Measurements from ENCODE around the gene GPR152. TPM values are rescaled to one million over a fixed set of nuclear protein-coding genes. Genes with fewer than 3 reads are reported as not detected.

GPR152 gene, protein sequence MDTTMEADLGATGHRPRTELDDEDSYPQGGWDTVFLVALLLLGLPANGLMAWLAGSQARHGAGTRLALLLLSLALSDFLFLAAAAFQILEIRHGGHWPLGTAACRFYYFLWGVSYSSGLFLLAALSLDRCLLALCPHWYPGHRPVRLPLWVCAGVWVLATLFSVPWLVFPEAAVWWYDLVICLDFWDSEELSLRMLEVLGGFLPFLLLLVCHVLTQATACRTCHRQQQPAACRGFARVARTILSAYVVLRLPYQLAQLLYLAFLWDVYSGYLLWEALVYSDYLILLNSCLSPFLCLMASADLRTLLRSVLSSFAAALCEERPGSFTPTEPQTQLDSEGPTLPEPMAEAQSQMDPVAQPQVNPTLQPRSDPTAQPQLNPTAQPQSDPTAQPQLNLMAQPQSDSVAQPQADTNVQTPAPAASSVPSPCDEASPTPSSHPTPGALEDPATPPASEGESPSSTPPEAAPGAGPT
- total RNA-seq = not detected
- not detected for polyA plus RNA-seq
- long read RNA-seq, donor 1 = 0 reads
- long read RNA-seq, donor 2 = 0 reads

DNA sequence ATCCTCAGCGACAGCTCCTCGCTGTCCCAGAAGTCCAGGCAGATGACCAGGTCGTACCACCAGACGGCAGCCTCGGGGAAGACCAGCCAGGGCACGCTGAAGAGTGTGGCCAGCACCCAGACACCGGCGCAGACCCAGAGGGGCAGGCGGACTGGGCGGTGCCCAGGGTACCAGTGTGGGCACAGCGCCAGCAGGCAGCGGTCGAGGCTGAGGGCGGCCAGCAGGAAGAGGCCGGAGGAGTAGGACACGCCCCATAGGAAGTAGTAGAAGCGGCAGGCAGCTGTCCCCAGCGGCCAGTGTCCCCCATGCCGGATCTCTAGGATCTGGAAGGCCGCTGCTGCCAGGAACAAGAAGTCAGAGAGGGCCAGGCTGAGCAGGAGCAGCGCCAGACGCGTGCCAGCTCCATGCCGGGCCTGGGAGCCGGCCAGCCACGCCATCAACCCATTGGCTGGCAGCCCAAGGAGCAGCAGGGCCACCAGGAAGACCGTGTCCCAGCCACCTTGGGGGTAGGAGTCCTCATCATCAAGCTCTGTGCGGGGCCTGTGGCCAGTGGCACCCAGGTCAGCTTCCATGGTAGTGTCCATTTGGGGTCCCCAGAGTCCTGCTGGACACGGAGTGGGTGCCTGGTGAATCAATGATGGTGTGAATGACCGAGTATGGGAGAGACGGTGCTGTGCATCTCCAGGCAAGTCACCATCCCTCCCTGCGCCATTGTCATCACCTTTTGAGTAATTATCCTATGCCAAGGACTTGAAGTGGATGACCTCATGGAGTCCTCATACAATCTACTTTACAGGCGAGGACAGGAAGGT lies at the start of gene GPR152:
Gene GPR152 (minus strand): TSS at position 589 of the 812 bp plus-strand sequence. CDS start 5 bp downstream, at position 584.
- ATAC-seq (ENCODE audit: low FRiP score) (peak; percentile 33), DNase-seq (peak in 1 of 2 donors; percentile 83)
- H3K27me3 ChIP-seq (ENCODE audit: control insufficient read depth in 1 of 2, insufficient read depth in 2 of 2, low read length in 1 of 2) = no peaks in the 10 kb centered on the region
- no peak within 1 kb of the TSS for H3K27ac ChIP-seq (ENCODE audit: low read depth in 1 of 2, low read length in 2 of 2)
- no peaks in the 10 kb centered on the region for H3K4me1 ChIP-seq (ENCODE audit: control insufficient read depth in 1 of 2, insufficient read depth in 2 of 2, low read length in 2 of 2)
- H3K4me3 ChIP-seq (ENCODE audit: low read length in 2 of 2) = no peak within 1 kb of the TSS
- H3K9me3 ChIP-seq (ENCODE audit: control insufficient read depth, low read length) = no peaks in the 10 kb centered on the region
- 83 to 84% methylated on average over 33 of the region's 33 CpGs for WGBS, 2 donors
- H3K36me3 ChIP-seq (ENCODE audit: control insufficient read depth in 1 of 2, insufficient read depth in 2 of 2, low read length in 1 of 2) = no peaks in the 10 kb centered on the region
- intact Hi-C loops (cut with DNase I) = no loop called here

DNA sequence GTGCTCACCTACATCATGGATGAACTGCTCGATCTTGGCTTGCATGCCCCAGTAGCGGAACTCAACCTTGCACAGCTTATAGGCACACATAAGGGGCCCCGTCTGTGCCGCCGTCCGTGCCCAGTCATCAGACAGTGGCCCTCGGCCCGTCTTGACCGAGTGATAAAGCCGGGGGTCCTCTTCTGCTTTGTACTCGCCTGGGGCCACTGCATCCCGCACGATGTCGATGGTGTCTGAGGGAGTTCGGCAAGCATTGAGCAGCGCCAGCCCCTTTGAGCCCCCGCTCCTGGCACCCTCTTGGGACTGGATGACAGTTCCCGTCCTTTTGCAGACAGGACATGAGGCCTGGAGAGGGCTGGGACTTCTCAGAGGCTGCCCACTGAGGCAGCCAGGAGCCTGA lies 49.3 kb upstream of the GPR152 start:
- DNase-seq (peak in 1 of 2 donors; percentile 40), ATAC-seq (ENCODE audit: low FRiP score) (no peak)
- intact Hi-C loops (cut with DNase I) = loop anchor here in 1 of 2 donors (10.0 kb wide), 1 partner anchor 107 kb away; the partner anchor contains the start of gene RAD9A
- Histone ChIP-seq H3K27me3 (ENCODE audit: control insufficient read depth in 1 of 2, insufficient read depth in 2 of 2, low read length in 1 of 2) (no peaks in the 10 kb centered on the region), H3K36me3 (ENCODE audit: control insufficient read depth in 1 of 2, insufficient read depth in 2 of 2, low read length in 1 of 2) (peaks cover 0 to 2% of the 10 kb centered on the region in 2 donors), H3K27ac (ENCODE audit: low read depth in 1 of 2, low read length in 2 of 2) (no peak overlapping the region), H3K4me1 (ENCODE audit: control insufficient read depth in 1 of 2, insufficient read depth in 2 of 2, low read length in 2 of 2) (no peaks in the 10 kb centered on the region), H3K4me3 (ENCODE audit: low read length in 2 of 2) (no peak overlapping the region), H3K9me3 (ENCODE audit: control insufficient read depth, low read length) (no peaks in the 10 kb centered on the region)
- 97 to 98% methylated on average over 18 of the region's 18 CpGs for WGBS, 2 donors

DNA sequence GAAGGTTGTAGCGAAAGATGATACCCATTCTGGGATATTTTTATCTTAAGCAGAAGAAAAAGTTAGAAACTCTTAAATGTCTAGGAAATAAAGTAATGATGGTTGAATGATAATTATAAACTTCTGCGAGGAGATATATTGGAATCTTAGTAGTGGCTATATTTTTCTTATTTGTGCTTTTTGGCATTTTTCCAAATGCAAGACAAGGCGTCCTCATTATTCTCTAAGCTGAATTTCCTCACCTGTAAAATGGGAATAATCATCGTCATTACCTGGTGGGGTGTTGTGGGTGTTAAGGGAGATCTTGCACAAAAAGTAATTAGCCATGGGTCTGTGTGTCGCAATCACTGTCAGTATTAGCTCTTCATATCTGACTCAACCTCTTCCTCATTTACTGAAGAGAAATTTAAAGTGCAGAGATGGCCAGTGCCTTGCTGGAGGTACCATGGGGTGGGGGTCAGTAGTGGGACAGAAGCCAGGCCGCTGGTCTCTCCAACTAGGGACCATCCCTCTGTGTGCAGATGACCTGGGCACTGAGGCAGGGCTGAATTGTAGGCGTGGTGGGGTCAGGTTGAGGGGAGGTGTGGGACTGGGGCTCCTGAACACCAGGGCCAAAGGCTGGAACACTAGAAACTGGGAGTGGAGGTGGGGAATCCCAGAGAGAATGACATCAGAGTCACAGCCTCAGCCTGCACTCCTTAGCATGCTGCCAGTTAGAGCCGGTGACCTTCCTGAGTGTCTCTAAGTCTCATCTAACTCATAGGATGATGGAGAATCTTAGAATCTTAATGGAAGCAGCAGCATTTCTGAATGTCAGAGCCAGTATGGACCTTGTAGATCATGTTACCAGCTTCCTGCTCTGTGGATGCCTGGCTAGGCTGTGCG lies 48.5 kb upstream of the GPR152 start:
- no peak for ATAC-seq (ENCODE audit: low FRiP score)
- Histone ChIP-seq H3K27me3 (ENCODE audit: control insufficient read depth in 1 of 2, insufficient read depth in 2 of 2, low read length in 1 of 2) (no peaks in the 10 kb centered on the region), H3K36me3 (ENCODE audit: control insufficient read depth in 1 of 2, insufficient read depth in 2 of 2, low read length in 1 of 2) (peaks cover 0 to 2% of the 10 kb centered on the region in 2 donors), H3K4me1 (ENCODE audit: control insufficient read depth in 1 of 2, insufficient read depth in 2 of 2, low read length in 2 of 2) (no peaks in the 10 kb centered on the region), H3K27ac (ENCODE audit: low read depth in 1 of 2, low read length in 2 of 2) (no peak overlapping the region), H3K9me3 (ENCODE audit: control insufficient read depth, low read length) (no peaks in the 10 kb centered on the region), H3K4me3 (ENCODE audit: low read length in 2 of 2) (no peak overlapping the region)
- 92 to 94% methylated on average over 9 of the region's 9 CpGs for WGBS, 2 donors
- intact Hi-C loops (cut with DNase I) = loop anchor here in 1 of 2 donors (10.0 kb wide), 1 partner anchor 106 kb away; the partner anchor contains the start of gene RAD9A
- peak in 1 of 2 donors; percentile 39 for DNase-seq

DNA sequence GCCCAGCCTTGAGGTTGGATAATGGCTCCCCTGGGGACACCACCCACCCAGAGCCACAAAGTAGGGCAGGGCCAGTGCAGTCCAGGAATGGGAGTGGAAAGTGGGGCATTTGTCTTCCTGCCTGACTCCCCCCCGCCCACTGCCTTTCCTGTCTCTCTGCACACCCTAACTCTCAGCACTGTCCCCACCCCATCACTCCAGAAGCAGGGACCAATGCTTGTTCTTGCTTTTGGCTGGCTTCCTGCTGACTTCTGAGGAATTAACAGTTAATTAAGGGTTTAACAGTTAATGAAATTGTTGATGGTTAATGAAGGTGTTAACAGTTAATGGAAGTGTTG lies 47.9 kb upstream of the GPR152 start:
- H3K36me3 ChIP-seq (ENCODE audit: control insufficient read depth in 1 of 2, insufficient read depth in 2 of 2, low read length in 1 of 2) = peaks cover 0 to 2% of the 10 kb centered on the region in 2 donors

DNA sequence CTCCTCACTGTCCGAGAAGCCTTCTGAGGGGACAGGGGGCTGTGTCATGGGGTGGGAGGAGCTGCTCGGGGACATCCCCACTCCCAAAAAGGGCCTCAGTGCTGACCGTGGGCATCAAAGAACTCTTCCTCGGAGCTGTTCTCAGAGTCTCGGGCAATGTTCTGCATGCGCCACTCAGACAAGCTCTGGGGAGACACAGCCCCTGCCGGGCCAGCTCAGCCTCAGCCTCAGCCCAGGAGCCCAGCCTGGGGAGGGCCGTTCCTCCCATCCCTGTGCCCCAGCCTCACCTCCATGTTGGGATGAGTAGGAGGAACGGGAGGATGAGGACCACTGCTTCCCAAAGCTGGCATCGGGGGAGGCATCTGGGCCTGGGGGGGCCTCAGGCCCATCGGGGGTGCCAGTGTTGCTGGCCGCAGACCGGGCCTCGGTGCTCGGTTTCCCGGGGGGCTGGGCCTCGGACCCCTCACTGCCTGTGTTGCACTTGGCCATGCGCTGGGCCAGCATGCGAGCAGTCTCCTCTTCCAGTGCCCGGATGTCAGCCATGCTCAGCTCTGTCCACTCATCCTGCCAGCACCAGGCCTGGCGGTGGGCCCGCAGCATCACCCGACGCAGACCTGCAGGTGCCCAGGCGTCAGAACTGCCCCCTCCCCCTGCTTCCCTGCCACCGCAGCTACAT lies 47.4 kb upstream of the GPR152 start:
- Histone ChIP-seq H3K9me3 (ENCODE audit: control insufficient read depth, low read length) (no peaks in the 10 kb centered on the region), H3K27me3 (ENCODE audit: control insufficient read depth in 1 of 2, insufficient read depth in 2 of 2, low read length in 1 of 2) (no peaks in the 10 kb centered on the region), H3K27ac (ENCODE audit: low read depth in 1 of 2, low read length in 2 of 2) (no peak overlapping the region), H3K4me1 (ENCODE audit: control insufficient read depth in 1 of 2, insufficient read depth in 2 of 2, low read length in 2 of 2) (no peaks in the 10 kb centered on the region), H3K36me3 (ENCODE audit: control insufficient read depth in 1 of 2, insufficient read depth in 2 of 2, low read length in 1 of 2) (peaks cover 0 to 2% of the 10 kb centered on the region in 2 donors), H3K4me3 (ENCODE audit: low read length in 2 of 2) (no peak overlapping the region)
- WGBS, 2 donors = 92 to 95% methylated on average over 26 of the region's 26 CpGs
- ATAC-seq (ENCODE audit: low FRiP score) = no peak
- intact Hi-C loops (cut with DNase I) = loop anchor here in 1 of 2 donors (10.0 kb wide), 1 partner anchor 105 kb away; the partner anchor contains the start of gene RAD9A
- peak in 1 of 2 donors; percentile 44 for DNase-seq

More for the DNA sequence above, 47.9 kb upstream of the GPR152 start:
- H3K4me1 ChIP-seq (ENCODE audit: control insufficient read depth in 1 of 2, insufficient read depth in 2 of 2, low read length in 2 of 2) = no peaks in the 10 kb centered on the region
- no peak for ATAC-seq (ENCODE audit: low FRiP score)
- H3K4me3 ChIP-seq (ENCODE audit: low read length in 2 of 2) = no peak overlapping the region
- H3K27ac ChIP-seq (ENCODE audit: low read depth in 1 of 2, low read length in 2 of 2) = no peak overlapping the region
- no peaks in the 10 kb centered on the region for H3K27me3 ChIP-seq (ENCODE audit: control insufficient read depth in 1 of 2, insufficient read depth in 2 of 2, low read length in 1 of 2)
- intact Hi-C loops (cut with DNase I) = loop anchor here in 1 of 2 donors (10.0 kb wide), 1 partner anchor 106 kb away; the partner anchor contains the start of gene RAD9A
- WGBS, 2 donors = 92 to 98% methylated on average over 1 of the region's 1 CpG
- no peaks in the 10 kb centered on the region for H3K9me3 ChIP-seq (ENCODE audit: control insufficient read depth, low read length)
- DNase-seq = no peak

DNA sequence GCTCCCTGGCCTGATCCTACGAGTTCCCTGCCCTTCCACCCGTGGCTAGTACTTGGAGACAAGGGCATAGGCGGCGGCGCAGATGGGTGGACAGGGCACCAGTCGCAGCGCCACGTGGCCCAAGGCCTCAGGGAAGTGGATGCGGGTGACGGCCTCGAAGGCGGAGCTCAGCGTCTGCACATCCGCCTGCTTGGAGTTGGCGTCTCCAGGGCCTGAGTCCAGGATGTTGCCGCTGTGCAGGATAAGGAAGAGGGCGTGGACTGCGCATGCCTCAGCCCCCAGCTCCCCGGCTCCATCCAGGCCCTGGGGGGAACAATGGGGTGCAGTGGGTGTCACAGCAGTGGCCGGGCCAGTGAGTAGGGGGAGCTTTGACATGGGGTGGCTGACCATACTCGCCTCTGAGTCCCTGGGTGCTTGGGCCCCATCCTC lies 46.0 kb upstream of the GPR152 start:
- 89 to 94% methylated on average over 21 of the region's 21 CpGs for WGBS, 2 donors
- H3K36me3 ChIP-seq (ENCODE audit: control insufficient read depth in 1 of 2, insufficient read depth in 2 of 2, low read length in 1 of 2) = peaks cover 0 to 2% of the 10 kb centered on the region in 2 donors

DNA sequence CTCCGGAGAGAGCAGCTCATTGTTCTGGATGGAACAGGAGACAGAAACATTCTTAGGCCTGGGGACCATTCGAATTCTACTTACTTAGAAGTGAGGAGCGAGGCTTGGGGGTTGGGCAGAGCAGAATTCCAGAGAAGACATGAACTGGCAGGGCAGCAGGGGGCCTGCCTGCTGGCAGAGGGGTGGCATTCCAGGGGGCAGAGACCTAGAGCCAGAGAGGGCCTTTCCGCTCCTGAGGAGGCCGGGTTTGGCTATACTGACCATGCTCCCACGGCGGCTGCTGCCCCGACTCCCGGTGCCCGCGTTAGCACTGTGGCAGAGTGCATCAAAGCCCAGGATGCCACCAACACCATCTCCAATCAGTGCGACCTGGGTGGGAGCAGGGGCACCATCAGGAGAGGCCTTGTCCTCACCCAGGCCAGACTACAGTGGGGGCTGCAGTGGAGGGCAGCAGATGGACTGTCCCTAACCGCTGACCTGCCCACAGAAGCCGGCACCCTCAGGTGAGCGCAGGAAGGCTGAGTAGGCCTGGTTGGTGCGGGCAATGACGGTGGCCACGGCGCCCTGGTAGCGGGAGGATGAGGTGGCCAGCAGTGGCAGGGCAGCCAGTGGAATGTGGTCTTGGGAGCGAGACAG lies 45.2 kb upstream of the GPR152 start:
- ATAC-seq (ENCODE audit: low FRiP score) (no peak), DNase-seq (no peak)
- Histone ChIP-seq H3K4me3 (ENCODE audit: low read length in 2 of 2) (no peak overlapping the region), H3K9me3 (ENCODE audit: control insufficient read depth, low read length) (no peaks in the 10 kb centered on the region), H3K27me3 (ENCODE audit: control insufficient read depth in 1 of 2, insufficient read depth in 2 of 2, low read length in 1 of 2) (no peaks in the 10 kb centered on the region), H3K4me1 (ENCODE audit: control insufficient read depth in 1 of 2, insufficient read depth in 2 of 2, low read length in 2 of 2) (no peaks in the 10 kb centered on the region), H3K27ac (ENCODE audit: low read depth in 1 of 2, low read length in 2 of 2) (no peak overlapping the region), H3K36me3 (ENCODE audit: control insufficient read depth in 1 of 2, insufficient read depth in 2 of 2, low read length in 1 of 2) (peaks cover 0 to 2% of the 10 kb centered on the region in 2 donors)
- intact Hi-C loops (cut with DNase I) = no loop called here
- WGBS, 2 donors = 94 to 96% methylated on average over 21 of the region's 21 CpGs

More for the DNA sequence above, 46.0 kb upstream of the GPR152 start:
- Histone ChIP-seq H3K9me3 (ENCODE audit: control insufficient read depth, low read length) (no peaks in the 10 kb centered on the region), H3K4me1 (ENCODE audit: control insufficient read depth in 1 of 2, insufficient read depth in 2 of 2, low read length in 2 of 2) (no peaks in the 10 kb centered on the region), H3K27ac (ENCODE audit: low read depth in 1 of 2, low read length in 2 of 2) (no peak overlapping the region), H3K27me3 (ENCODE audit: control insufficient read depth in 1 of 2, insufficient read depth in 2 of 2, low read length in 1 of 2) (no peaks in the 10 kb centered on the region), H3K4me3 (ENCODE audit: low read length in 2 of 2) (no peak overlapping the region)
- no peak for ATAC-seq (ENCODE audit: low FRiP score)
- intact Hi-C loops (cut with DNase I) = no loop called here
- peak; percentile 29 to 76 for DNase-seq
